Endothelial cell of umbilical vein (primary cell): Measurements from ENCODE around the gene HECTD2. TPM values are rescaled to one million over a fixed set of nuclear protein-coding genes. Genes with fewer than 3 reads are reported as not detected.

Experiments used
- BruUV-seq: library from RNA; stranded (reverse); fragments of 400-500 nt; replicated peaks from 2 replicates; lab custom pipeline; 2021; lab: Mats Ljungman, UMichigan
- CTCF ChIA-PET: fragments of 300-600, 350-600 bp; sonication (Branson Sonifier 250); formaldehyde crosslinking; loops from one replicate; lab custom pipeline; 2021; ENCODE audit warnings: antibody characterized with exemption, inconsistent platforms; lab: Charles Lee
- POLR2A ChIA-PET: fragments of 300-600, 350-600 bp; sonication (Branson Sonifier 250); formaldehyde crosslinking; loops from one replicate; lab custom pipeline; 2021; ENCODE audit warnings: antibody characterized with exemption, inconsistent platforms; lab: Charles Lee
- DNase-seq: peaks from one replicate; pipeline ENCODE4 v3.0.0-alpha.2; 2011; ENCODE audit warnings: low read depth, low spot score
- FAIRE-seq: peaks from 2 replicates; lab custom pipeline; 2011; peaks lifted over from hg19 to GRCh38; lab: Jason Lieb, UNC
- H2AFZ ChIP-seq: 2 replicates; pipeline ENCODE4 v1.6.0; 2012; ENCODE audit warnings: low read depth, low read length, control low read depth, inconsistent platforms
- H3K27ac ChIP-seq: 2 replicates; pipeline ENCODE4 v1.5.1; 2011; ENCODE audit warnings: low read depth, mild to moderate bottlenecking, control low read depth, low read length, moderate library complexity; ENCODE audit not compliant: insufficient read depth
- H3K27me3 ChIP-seq, 2 experiments: 2 replicates each; pipeline versions ENCODE4 v1.6.0 to v1.6.1; 2011; ENCODE audit warnings: low read length in 2 of 2, mixed read lengths in 1 of 2; ENCODE audit not compliant: control insufficient read depth in 2 of 2, insufficient read depth in 2 of 2
- H3K36me3 ChIP-seq, 2 experiments: 2 replicates in 1 of 2; 3 replicates in 1 of 2; pipeline ENCODE4 v1.5.1; 2011; ENCODE audit warnings: low read length in 2 of 2, mild to moderate bottlenecking in 1 of 2, moderate library complexity in 1 of 2; ENCODE audit not compliant: control insufficient read depth in 2 of 2, insufficient read depth in 2 of 2; ENCODE audit errors: extremely low read depth in 1 of 2
- H3K4me1 ChIP-seq: 3 replicates; pipeline ENCODE4 v1.5.1; 2011; ENCODE audit warnings: mild to moderate bottlenecking, low read length; ENCODE audit not compliant: control insufficient read depth, insufficient read depth; ENCODE audit errors: extremely low read depth
- H3K4me2 ChIP-seq: 2 replicates; pipeline ENCODE4 v1.6.1; 2011; ENCODE audit warnings: low read length, control low read depth, mixed read lengths; ENCODE audit not compliant: insufficient read depth
- H3K4me3 ChIP-seq, 3 experiments: fragments of 200-600 bp in 1 of 3; sonication (generic), shearing (Covaris generic) in 1 of 3; replicated peaks in 1 of 3; 2 replicates each; pipeline ENCODE4 v1.5.1; 2011 to 2016; ENCODE audit warnings: control low read depth in 3 of 3, low read length in 3 of 3, mild to moderate bottlenecking in 2 of 3, inconsistent platforms in 1 of 3, low read depth in 1 of 3, moderate library complexity in 1 of 3; ENCODE audit not compliant: insufficient read depth in 1 of 3
- H3K79me2 ChIP-seq: 2 replicates; pipeline ENCODE4 v1.6.0; 2012; ENCODE audit warnings: low read length, inconsistent platforms; ENCODE audit not compliant: control insufficient read depth, insufficient read depth
- H3K9ac ChIP-seq: replicated peaks from 2 replicates; pipeline ENCODE3; 2011; ENCODE audit warnings: low read length, control low read depth; ENCODE audit not compliant: insufficient read depth; ENCODE audit errors: extremely low read depth
- H3K9me1 ChIP-seq: replicated peaks from 3 replicates; pipeline ENCODE4 v1.6.0; 2011; ENCODE audit warnings: mild to moderate bottlenecking, low read length; ENCODE audit not compliant: control insufficient read depth, insufficient read depth; ENCODE audit errors: extremely low read depth
- H3K9me3 ChIP-seq: replicated peaks from 2 replicates; pipeline ENCODE4 v1.5.1; 2012; ENCODE audit warnings: low read length, inconsistent platforms; ENCODE audit not compliant: control insufficient read depth, insufficient read depth
- H4K20me1 ChIP-seq: replicated peaks from 2 replicates; pipeline ENCODE3; 2011; ENCODE audit warnings: mild to moderate bottlenecking, low read length; ENCODE audit not compliant: control insufficient read depth, insufficient read depth; ENCODE audit errors: extremely low read depth
- EZH2 ChIP-seq: IDR thresholded peaks from 2 replicates; pipeline ENCODE4 v1.6.1; 2012; ENCODE audit warnings: borderline replicate concordance, low read depth, mild to moderate bottlenecking, moderate library complexity, low read length, inconsistent platforms; ENCODE audit not compliant: severe bottlenecking
- FOS ChIP-seq: IDR thresholded peaks from 2 replicates; pipeline ENCODE4 v1.6.1; 2011; ENCODE audit warnings: mild to moderate bottlenecking, low read length, moderate library complexity, borderline replicate concordance; ENCODE audit not compliant: insufficient read depth
- GATA2 ChIP-seq: IDR thresholded peaks from 2 replicates; pipeline ENCODE4 v1.7.0; 2011; ENCODE audit warnings: low read depth, mild to moderate bottlenecking, moderate library complexity, mixed read lengths, low read length; ENCODE audit not compliant: insufficient read length, insufficient read depth
- JUN ChIP-seq: IDR thresholded peaks from 2 replicates; pipeline ENCODE4 v1.6.1; 2011; ENCODE audit warnings: borderline replicate concordance, low read depth; ENCODE audit not compliant: insufficient read length, insufficient read depth
- MYC ChIP-seq: IDR thresholded peaks from one replicate; pipeline ENCODE4 v1.6.1; 2011; ENCODE audit warnings: mild to moderate bottlenecking, low read depth, low read length
- POLR2A ChIP-seq: IDR thresholded peaks from 2 replicates; pipeline ENCODE4 v1.6.1; 2012; ENCODE audit warnings: low read depth, mild to moderate bottlenecking, control low read depth, low read length
- POLR2AphosphoS5 ChIP-seq: IDR thresholded peaks from 2 replicates; pipeline ENCODE4 v1.6.1; 2012; ENCODE audit warnings: low read depth, mild to moderate bottlenecking, control low read depth, low read length, moderate library complexity; ENCODE audit not compliant: insufficient read depth
- dilution Hi-C: fragments of 300-500 bp; cut with MboI; formaldehyde crosslinking; loops from one replicate; pipeline ENCODE4 v1.15.0; 2019; ENCODE audit warnings: low sequenced_read_pairs; ENCODE audit not compliant: extremely low pct_ligation_motif_present
- intact Hi-C: fragments of 100-400 bp; cut with micrococcal nuclease; formaldehyde crosslinking; loops from one replicate; pipeline ENCODE4 v1.10.0; 2022
- polyA plus RNA-seq, 4 experiments: library from polyadenylated mRNA; depleted of rRNA in 3 of 4; stranded (reverse) in 3 of 4; unstranded in 1 of 4; fragments of >200 nt; gene quantifications; 2 replicates each; pipeline versions ENCODE4 v1.2.1 to v1.2.3, GENCODE V29; 2011 to 2012; ENCODE audit warnings: missing spikeins in 1 of 4
- total RNA-seq: library from RNA; stranded (reverse); gene quantifications from 2 replicates; pipeline ENCODE4 v1.2.3, GENCODE V29; 2021
- TF ChIP-seq, protein P1 (sequence below), 2 donors: IDR thresholded peaks; 1 replicate in 1 of 2; 2 replicates in 1 of 2; pipeline ENCODE4 v1.5.1; 2011; ENCODE audit warnings: low read length in 2 of 2, mild to moderate bottlenecking in 2 of 2, moderate library complexity in 2 of 2, control low read depth in 1 of 2, inconsistent platforms in 1 of 2, low read depth in 1 of 2; ENCODE audit not compliant: insufficient read depth in 1 of 2; ENCODE audit errors: extremely low read depth in 1 of 2
- TF ChIP-seq, protein P2 (sequence below): IDR thresholded peaks from 2 replicates; pipeline ENCODE4 v1.6.1; 2011; ENCODE audit not compliant: insufficient read depth, insufficient read length

HECTD2 gene
- total and polyA plus RNA-seq, 2 donors (not counting 3 experiments of a cell fraction or from before 2014, with no cell fraction given) = 4.2 to 10.7 TPM

DNA sequence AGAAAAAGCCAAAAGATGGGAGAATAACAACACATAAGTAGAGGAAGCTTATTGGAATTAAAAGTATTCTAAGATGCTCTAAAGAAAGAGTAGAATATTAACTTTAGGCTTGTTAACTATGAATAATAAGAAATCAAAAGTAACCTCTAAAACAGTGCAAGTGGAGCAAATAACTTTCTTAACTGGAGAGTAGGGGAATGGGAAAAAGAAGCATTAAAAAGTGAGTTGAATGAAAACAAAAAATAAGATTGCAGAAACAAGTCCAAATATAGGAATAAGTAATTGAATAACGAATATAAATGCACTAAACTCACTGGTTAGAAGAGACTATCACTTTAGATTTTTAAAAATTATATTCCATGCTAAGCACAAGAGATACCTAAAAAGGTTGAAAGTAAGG, 63.9 kb downstream of the HECTD2 start:
- Histone ChIP-seq H3K9me1 (no peaks in the 10 kb centered on the region), H3K79me2 (no peaks in the 10 kb centered on the region), H3K9ac (no peak overlapping the region), H3K27me3 (no peaks in the 10 kb centered on the region), H3K27ac (no peak overlapping the region), H3K4me2 (no peak overlapping the region), H2AFZ (no peak overlapping the region), H4K20me1 (no peaks in the 10 kb centered on the region), H3K4me1 (no peaks in the 10 kb centered on the region), H3K9me3 (no peaks in the 10 kb centered on the region), H3K36me3 (no peaks in the 10 kb centered on the region), H3K4me3 (no peak overlapping the region)
- CTCF ChIA-PET = interaction anchor here (1.2 kb wide), 1 partner anchor 63 kb away, joined by 3 read pairs; no protein-coding TSS in a partner anchor
- FAIRE-seq (no peak), DNase-seq (no peak)
- TF ChIP-seq JUN = no peak
- no peak for TF ChIP-seq FOS
- TF ChIP-seq, protein P1, sequence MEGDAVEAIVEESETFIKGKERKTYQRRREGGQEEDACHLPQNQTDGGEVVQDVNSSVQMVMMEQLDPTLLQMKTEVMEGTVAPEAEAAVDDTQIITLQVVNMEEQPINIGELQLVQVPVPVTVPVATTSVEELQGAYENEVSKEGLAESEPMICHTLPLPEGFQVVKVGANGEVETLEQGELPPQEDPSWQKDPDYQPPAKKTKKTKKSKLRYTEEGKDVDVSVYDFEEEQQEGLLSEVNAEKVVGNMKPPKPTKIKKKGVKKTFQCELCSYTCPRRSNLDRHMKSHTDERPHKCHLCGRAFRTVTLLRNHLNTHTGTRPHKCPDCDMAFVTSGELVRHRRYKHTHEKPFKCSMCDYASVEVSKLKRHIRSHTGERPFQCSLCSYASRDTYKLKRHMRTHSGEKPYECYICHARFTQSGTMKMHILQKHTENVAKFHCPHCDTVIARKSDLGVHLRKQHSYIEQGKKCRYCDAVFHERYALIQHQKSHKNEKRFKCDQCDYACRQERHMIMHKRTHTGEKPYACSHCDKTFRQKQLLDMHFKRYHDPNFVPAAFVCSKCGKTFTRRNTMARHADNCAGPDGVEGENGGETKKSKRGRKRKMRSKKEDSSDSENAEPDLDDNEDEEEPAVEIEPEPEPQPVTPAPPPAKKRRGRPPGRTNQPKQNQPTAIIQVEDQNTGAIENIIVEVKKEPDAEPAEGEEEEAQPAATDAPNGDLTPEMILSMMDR (IDR thresholded peaks at IDR 0.05; ENCODE audit: extremely low read depth in 1 of 2, insufficient read depth in 1 of 2, low read depth in 1 of 2, low read length in 2 of 2) = no peak
- no peak for TF ChIP-seq POLR2A
- TF ChIP-seq EZH2 = no peak
- TF ChIP-seq POLR2AphosphoS5 = no peak
- TF ChIP-seq GATA2 = no peak
- TF ChIP-seq, protein P2, sequence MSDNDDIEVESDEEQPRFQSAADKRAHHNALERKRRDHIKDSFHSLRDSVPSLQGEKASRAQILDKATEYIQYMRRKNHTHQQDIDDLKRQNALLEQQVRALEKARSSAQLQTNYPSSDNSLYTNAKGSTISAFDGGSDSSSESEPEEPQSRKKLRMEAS = no peak
- TF ChIP-seq MYC = no peak
- POLR2A ChIA-PET = no interaction called here
- BruUV-seq = no TSS peak
- intact Hi-C loops (no loop called here), dilution Hi-C loops (no loop called here)
